Stimulated activated CD8-positive, alpha-beta memory T cell treated with anti-CD3 and anti-CD28 coated beads, Interleukin-4, amount 100 ng/mL, for 4 hours (primary cell): Measurements from ENCODE around the gene ACSL1.
"Not testable (repeated sequence)": the region's sequence is repeated elsewhere in the genome, so short reads cannot be mapped to it uniquely, and the experiment has no call there.

ENCODE experiments used
- DNase-seq, 2 donors: peaks; one replicate each; pipeline ENCODE4 v3.0.0-alpha.2; 2020; ENCODE audit warnings: low read depth in 2 of 2, low spot score in 1 of 2

The ACSL1 gene

DNA sequence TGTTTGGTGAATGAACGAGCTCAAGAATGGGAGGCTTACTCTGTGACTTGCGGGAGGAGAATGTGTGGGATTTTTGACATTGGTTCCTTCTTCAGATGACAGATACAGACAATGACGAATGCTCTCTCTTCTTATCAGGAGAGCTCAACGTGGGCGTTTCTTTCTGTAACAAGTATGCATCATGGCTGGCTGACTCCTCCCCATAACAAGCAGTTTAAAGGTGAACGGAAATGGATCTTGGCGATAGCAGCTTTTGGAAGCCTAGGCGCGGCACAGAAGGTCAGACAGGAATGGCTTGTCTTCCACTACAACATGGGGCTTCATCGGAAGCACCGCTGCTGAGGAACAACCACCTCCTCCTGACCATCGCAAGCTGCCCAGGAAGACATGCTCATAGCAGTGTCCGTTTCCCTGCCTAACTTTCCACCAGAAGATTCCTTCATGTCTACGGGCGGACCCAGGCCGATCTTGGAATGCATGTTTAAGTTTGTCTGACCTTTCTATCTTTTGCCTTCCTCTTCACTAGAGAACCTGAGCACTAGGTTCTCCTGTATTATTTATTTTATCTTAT, 18.3 kb upstream of the ACSL1 start:
- no peak for DNase-seq

DNA sequence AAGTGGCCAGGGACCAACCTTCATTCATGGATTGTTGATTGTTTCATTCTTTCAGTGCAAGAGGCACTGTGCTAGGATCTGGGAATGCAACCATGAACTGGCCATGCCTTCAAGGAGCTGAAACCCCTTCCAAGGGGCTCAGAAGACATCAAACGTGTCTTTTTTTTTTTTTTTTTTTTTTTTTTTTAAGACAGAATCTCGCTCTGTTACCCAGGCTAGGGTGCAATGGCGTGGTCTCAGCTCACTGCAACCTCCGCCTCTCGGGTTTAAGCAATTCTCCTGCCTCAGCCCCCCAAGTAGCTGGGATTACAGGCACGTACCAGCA, 13.3 kb upstream of the ACSL1 start:
- not testable (repeated sequence) for DNase-seq

DNA sequence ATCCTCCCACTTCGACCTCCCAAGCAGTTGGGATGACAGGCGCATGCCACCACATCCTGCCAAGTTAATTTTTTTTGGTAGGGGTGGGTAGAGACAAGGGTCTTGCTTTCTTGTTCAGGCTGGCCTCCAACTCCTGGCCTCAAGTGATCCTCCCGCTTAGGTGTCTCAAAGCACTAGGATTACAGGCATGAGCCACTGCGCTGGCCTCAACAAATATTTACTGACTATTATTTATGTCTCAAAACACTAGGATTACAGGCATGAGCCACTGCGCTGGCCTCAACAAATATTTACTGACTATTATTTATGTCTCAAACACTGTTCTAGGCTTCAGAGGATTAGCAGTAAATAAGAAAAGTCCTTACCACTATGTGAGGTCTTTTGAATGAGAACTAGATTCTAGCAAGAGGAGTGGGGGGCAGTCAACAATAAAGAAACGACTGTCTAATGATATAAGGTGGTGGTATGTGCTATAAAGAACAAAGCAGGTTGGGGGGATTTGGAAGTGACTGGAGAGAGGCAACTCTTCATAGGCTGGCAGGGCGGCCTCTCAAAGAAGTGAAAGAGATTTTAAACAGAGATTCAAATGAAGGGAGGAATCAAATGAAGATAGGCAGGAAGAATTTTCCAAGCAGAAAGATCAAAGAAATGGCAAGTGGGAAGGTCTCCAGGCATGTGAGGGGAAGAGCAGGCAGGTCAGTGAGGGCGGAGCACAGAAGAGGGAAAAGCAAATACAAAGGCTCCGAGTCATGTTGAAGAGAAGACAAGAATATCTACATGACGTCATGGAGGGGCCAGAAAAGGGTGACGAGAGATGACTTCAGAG, 12.7 kb upstream of the ACSL1 start:
- DNase-seq = no peak

DNA sequence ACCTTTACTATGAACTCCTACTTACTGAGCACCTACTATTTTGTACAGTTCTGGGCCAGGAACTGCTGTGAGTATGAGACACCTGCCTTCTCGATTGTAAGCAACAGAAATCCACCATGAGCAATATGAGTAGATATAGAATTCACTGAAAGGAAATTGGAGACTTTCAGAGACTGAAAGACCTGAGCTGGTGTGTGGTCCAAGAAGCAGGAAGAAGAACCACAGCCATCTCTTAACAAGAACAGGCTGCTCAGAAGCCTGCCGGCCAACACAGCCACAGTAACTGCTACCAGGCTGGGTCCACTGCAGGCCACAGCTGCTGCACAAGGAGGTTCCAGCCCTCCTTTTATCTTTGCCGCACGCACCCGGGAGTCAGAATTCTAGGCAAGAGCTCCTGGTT, 10.8 kb upstream of the ACSL1 start:
- DNase-seq = no peak

DNA sequence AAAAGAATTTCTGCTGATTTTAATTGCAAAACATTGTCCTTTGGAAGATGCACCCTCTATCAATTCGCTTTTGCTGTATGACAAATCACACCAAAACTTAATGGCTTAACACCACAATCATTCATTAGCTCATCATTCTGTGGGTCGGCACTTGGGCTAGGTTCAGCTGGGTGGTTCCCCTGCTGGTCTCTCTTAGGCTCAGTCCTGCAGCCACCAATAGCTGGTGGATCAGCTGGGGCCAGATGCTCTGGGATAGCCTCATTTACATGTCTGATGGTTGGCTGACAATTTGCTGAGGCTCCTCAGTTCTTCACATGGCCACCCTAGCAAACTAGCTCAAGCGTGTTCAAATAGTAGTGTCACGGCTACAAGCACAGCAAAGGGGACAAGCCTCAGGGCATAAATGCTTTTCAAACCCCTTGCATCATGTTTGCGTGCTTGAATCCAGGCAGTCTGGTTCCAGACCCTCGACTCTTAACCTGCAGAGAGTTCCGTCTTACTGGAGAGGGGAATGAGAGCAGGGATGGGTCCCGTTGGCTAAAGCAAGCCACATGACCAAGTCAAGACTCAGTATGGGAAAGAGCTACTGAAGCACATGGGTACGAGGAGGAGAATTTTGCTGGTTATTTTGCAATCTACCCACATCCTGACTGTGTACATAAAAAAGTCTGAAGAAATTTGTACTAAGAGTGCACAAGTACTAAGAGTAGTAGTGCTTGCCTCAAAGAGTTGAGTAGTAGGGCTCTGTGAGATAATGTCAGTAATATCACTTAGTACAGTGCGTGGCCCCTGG, 7.5 kb upstream of the ACSL1 start:
- no peak for DNase-seq

DNA sequence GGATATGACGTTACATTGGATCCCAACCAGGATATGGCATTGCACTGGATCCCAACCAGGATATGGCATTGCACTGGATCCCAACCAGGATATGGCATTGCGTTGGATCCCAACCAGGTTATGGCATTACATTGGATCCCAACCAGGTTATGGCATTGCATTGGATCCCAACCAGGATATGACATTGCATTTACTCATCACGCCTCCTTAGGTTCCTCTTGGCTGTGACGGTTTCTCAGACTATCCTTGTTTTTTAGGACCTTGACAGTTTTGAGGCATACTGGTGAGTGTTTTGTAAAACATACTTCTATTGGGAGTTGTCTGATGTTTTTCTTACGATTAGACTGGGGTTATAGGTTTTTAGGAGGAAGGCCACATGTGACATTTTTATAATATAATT, 5.4 kb upstream of the ACSL1 start:
- DNase-seq = no peak

DNA sequence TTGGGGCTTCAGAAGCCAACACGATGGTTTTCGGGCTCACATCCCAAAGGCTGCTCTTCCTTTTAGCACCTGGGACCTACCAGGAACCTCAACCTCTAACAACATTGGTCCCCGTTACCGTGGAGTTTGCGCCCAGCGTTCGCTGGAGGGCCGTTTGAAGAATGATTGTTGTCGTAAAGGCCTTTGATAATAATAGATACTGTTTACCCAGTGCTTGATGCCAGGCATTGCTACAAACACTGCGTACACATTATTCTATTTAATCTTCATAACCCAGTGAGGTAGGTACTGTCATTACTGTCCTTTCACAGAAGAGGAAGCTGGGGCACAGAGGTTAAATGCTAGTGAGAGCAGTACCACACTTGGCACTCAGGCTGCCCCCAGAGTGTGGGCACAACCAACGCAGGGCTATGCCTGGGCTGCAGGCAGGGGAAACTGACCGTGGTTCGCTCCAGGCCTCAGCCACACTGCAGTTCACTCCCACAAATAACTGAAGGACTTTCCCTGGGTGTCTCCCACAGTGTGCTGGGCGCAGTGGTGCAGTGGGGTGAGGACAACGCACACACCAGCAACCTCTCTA, 1.0 kb upstream of the ACSL1 start:
- DNase-seq = no peak

DNA sequence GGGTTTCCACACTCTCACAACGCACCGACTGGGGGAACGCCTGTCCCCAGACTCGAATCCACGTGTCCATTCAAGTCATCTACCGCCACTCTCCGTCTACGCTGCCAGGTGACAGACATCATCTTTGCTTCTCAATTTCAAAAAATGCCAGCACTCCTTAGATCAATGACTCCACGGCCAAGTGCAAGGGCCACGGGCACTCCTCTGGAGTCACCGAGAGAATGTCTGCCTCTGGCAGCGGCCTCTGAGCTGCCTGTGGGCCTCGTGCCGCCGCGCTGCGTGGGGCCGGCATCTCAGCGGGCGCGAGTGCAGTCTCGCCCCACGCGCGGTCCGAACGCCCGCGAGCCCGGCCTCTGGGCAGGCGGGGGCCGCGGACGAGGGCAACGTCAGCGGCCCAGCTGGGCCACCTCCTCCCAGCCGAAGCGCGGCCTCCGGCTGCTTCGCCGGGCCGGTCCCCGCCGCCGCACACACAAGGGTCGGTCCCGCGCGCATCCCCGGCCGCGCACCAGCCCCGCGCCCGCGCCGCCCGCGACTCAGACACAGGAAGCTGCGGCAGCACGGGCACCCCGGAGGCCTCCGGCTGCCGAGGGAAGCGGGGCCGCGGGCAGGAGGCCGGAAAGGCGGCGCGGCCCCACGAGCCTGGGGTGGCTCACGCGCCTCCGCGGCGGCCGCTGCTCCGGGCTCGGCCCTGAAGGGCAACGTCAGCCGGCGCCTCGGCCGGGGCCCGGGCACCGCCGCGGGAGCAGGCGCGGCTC, 450 bp downstream of the ACSL1 start:
- peak in 1 of 2 donors; percentile 4 for DNase-seq

DNA sequence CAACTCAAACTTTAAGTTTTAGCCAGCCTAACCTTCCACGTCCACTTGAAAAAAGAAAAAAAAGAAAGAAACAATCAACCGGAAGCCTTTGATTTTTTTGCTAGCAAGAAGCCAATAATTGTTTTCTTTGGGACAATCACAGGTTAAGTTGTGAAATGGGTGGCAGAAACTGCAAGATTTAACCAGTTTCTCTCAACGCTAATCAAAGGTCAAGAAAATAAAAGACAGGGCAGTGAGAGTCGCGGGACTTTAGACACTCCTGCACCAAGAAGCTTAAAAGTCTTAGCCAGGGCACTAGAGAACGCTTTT, 1.0 kb downstream of the ACSL1 start:
- DNase-seq = no peak

DNA sequence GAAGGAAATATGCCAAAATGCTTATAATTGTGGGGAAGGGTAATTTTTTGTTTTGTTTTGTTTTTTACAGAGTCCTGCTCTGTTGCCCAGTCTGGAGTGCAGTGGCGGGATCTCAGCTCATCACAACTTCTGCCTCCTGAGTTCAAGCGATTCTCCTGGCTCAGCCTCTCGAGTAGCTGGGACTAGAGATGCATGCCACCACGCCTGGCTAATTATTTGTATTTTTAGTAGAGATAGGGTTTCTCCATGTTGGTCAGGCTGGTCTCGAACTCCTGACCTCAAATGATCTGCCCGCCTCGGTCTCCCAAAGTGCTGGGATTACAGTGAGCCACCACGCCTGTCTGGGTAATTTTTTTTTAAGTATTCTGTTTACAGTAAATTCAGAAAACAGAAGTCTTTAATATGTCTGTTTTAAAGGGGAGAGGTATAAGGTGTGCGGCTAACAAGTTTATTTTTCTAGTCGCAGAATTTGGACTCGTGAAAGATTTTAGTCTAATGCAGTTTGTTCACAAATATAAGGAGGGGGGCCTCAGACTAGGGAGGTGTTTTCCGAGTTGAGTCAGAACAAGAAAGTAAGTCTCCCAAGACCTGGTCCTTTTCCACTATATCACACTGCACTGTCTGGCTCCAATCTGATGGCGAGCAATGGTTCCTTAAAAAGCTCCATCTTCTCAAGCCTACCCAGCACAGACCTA, 1.5 kb downstream of the ACSL1 start:
- DNase-seq = no peak

DNA sequence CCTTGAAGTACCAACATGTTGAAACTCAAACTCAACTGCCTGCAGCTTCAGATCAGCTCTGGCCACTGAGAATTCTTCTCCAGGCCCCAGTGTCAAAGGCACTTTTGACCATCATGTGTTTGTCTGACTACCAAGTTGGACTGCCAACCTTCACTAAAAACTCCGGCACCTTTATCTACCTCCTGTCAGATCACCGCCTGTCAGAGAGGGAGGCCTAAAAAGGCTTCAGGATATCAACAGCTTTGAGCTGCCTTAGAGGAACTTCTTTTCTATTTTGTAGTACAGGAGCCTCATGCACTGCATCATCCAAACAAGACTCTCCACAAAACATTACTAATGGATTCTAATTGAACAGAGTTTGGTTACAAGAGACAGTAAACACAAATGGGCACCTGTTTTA, 2.8 kb downstream of the ACSL1 start:
- DNase-seq = no peak

DNA sequence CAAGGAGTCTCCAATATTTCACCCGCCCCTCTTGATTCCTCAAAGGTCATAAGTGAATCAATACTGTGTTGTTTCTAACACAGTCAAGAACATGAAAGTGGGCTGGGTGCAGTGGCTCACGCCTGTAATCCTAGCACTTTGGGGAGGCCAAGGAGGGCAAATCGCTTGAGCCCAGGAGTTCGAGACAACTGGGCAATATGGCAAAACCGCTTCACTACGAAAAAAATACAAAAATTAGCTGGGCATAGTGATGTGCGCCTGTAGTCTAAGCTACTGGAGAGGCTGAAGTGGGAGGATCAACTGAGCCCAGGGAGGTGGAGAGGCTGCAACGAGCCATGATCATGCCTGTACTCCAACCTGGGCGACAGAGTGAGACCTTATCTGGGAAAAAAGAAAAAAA, 3.4 kb downstream of the ACSL1 start:
- no peak for DNase-seq

DNA sequence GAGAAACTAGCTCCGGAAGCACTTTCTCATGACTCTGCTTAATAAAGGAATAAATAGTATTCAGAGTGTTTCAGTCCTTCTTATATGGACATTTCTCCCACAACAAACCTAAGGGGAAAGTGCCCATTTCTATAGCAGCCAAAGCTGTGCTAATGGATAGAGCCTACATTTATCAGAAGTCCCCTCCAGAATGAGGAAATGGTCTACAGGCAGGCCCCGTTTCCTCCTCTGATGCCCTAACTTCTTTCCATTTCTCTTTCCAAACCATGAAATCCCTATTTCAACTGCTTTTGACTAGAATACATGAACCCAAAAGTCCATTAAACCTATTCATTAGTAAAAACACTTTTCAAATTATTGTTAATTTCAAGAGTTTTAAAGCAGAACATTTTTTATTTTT, 4.5 kb downstream of the ACSL1 start:
- no peak for DNase-seq

DNA sequence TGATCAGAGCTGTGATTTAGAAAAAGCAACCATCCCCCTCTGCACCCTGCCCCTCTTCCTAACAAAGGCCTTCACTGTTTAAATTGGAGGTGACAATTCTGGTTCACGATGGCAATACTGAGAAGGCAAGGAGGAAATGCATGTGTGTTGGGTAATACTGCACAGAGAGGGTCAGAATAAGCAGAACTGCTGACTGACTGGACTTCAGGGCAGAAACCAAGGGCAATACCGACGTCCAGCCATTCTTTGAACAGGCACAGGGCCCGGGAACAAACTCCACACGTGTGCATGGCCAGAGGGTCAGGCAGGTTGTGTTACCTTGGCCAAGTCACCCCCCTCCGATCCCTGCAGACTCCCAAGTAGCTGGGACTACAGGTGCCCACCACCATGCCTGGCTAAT, 6.0 kb downstream of the ACSL1 start:
- DNase-seq = no peak

DNA sequence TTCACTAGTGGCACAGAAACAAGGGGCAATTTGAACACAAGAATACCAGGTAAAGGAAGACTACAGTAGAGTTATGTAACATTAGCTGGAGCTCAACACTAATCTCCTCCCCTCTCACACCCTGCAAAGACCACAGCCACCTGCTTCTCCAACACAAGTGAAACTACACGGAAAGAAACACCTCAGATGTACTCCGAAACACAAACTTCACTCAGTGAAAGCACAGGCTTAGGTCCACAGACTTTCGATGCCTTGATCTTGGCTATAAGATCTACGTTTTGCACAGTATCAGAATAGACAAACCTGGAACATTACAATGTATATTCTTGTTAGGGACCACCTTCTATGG, 7.6 kb downstream of the ACSL1 start:
- DNase-seq = no peak

DNA sequence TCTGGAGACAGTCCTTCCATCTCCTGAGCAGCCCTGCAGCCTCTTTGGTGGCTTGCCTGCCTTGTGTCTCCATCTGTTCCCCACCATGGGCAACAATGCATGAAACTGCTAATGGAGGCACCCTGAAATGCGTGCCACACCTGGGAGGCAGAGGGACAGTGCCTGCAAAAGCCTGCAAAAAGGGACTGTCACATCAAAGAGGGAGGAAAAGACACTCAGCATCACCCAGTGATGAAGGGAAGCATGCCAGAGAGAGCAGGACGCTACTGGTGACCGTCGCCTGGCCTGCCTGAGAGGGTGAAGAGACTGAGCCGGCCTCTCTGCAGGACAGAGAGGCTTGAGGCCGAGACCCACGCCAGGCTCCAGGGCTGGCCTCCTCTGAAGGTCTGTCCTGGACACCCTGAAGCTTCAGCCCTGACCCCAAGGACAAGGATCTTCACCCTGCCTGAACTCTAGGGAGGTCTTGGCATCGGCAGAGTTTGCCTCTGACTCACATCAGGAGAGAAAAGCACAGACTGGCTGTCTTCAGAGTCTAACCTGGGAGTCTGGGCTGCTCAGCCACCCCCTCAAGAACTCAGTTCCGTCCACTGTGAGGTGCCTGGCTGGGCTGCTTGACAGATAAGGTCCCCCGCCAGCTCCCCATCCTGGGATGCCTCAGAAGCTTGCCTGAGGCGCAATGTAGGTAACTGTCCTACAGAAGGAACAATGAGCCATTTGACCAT, 8.1 kb downstream of the ACSL1 start:
- DNase-seq = no peak

DNA sequence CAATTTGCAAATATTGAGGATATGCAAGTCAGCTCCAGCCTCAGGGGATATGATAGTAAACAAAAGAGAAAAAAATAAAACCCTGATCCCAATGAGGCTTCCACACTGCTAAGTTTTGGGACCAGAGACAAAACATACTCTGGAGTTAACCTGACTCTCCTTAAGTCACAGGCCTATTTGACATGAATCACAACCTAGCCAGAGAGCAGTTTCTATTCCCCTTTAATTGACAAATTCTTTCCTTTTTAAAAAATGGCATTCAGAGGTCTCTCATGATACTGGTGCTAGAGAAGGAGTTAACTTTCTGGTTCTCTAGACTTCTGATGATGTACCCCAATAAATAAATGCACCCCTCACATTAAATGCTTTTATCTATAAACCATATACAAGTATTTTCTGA, 8.8 kb downstream of the ACSL1 start:
- no peak for DNase-seq

DNA sequence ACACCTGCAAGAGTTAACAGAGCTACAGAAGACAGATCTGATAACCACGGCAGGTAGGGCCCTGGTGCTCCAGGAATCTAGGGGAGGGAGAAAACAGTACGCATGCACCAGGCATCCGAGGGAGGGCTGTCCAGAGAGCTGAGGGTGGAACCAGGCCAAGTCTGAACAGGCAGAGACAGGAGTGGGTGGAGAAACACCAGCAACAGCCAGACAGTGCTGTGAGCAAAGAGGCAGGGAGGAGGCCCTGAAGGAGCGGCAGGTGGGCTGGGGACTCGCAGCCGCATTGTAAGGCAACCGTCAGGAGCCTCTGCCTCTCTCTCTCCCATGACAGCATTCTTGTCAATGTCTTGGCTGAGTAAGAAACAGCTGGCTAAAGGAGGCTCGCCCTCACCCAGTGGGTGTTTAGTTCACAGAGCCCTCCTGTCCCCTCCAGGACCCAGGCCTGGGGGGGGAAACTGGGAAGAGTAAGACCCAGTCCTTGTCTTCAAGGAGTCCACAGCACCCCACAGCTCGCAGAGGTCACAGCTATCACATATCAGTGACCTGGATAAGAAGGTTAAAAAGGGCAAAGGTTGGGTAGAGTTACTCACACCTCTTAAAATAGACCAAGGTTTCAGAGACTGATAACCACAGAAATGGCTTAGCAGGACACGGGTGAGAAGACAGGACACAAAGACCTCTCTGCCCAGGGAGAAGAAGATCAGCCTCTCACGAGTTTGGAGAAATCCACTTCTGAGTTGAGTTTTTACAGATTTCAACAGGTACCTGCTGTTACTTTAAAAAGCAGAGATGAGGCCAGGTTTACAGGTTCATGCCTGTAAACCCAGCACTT, 10.5 kb downstream of the ACSL1 start:
- peak in 1 of 2 donors; percentile 6 for DNase-seq

DNA sequence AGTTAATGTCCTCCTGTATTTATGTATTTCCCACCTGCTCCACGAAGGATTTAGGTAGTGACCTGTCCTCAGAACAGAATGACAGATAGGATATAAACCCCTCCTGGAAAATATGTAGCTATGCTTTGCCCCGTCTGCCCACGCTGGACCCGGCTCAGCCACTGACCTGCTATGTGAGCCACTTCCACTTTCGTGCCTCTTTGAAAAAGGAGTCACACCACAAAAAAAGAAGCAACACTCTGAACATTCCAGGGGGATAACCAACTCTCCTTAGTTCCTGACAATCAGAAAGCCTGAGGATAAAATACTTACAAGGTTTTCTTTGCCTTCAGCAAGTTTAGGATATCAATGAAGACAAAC, 11.1 kb downstream of the ACSL1 start:
- DNase-seq = no peak
